Esophagus muscularis mucosa (tissue), 4 donors: ENCODE results near the gene UCK1. TPM values are rescaled to one million over a fixed set of nuclear protein-coding genes. Genes with fewer than 3 reads are reported as not detected.

ENCODE experiments used
- DNase-seq: peaks from one replicate; pipeline ENCODE4 v3.0.0-alpha.2; 2017; ENCODE audit errors: extremely low spot score
- H3K27ac ChIP-seq, 4 donors: fragments of 200-600 bp; sonication (generic); replicated peaks in 1 of 4; 1 replicate in 3 of 4; 2 replicates in 1 of 4; pipeline ENCODE4 v1.5.1; 2016 to 2019; ENCODE audit warnings: mild to moderate bottlenecking in 1 of 4
- H3K27me3 ChIP-seq, 4 donors: fragments of 200-600 bp; sonication (generic); one replicate each; pipeline versions ENCODE4 v1.5.1 to v1.6.0; 2016 to 2019
- H3K36me3 ChIP-seq, 4 donors: fragments of 200-600 bp; sonication (generic); one replicate each; pipeline ENCODE4 v1.5.1; 2016 to 2019
- H3K4me1 ChIP-seq, 4 donors: fragments of 200-600 bp; sonication (generic); one replicate each; pipeline ENCODE4 v1.5.1; 2016 to 2019
- H3K4me3 ChIP-seq, 4 donors: fragments of 200-600 bp; sonication (generic); 1 replicate in 2 of 4; 2 replicates in 2 of 4; pipeline ENCODE4 v1.5.1; 2016 to 2019; ENCODE audit warnings: mild to moderate bottlenecking in 4 of 4, moderate library complexity in 1 of 4
- H3K9me3 ChIP-seq, 4 donors: fragments of 200-600 bp; sonication (generic); 1 replicate in 3 of 4; 2 replicates in 1 of 4; pipeline ENCODE4 v1.5.1; 2016 to 2019
- EP300 ChIP-seq: sonication (generic); formaldehyde crosslinking; IDR thresholded peaks from one replicate; pipeline ENCODE4 v1.6.1; 2017; ENCODE audit warnings: antibody characterized with exemption
- POLR2A ChIP-seq: fragments of 450-650 bp; IDR thresholded peaks from one replicate; pipeline ENCODE4 v1.6.1; 2017; ENCODE audit warnings: antibody characterized with exemption, moderate library complexity, mild to moderate bottlenecking, low read depth
- POLR2AphosphoS5 ChIP-seq, 2 donors: sonication (generic); formaldehyde crosslinking; IDR thresholded peaks; one replicate each; pipeline ENCODE4 v1.6.1; 2017; ENCODE audit warnings: antibody characterized with exemption in 2 of 2
- WGBS: methylation state at CpG from one replicate; pipeline ENCODE4 v1.1.5; 2018; 5-methylcytosine and 5-hydroxymethylcytosine counted together
- intact Hi-C: fragments of 100-400 bp; cut with DNase I; formaldehyde crosslinking; loops from one replicate; pipeline ENCODE4 v1.15.1; 2023
- total RNA-seq, 4 donors: library from RNA; depleted of rRNA; stranded (reverse); fragments of >200 nt; gene quantifications; one replicate each; pipeline versions ENCODE4 v1.1.0 to v1.2.1, GENCODE V29; 2016
- TF ChIP-seq, protein P1 (sequence below), 3 experiments: fragments of 200-600 bp in 2 of 3; fragments of 450-650 bp in 1 of 3; sonication (generic) in 2 of 3; IDR thresholded peaks; one replicate each; pipeline ENCODE4 v1.5.1; 2017 to 2019; ENCODE audit warnings: antibody characterized with exemption in 3 of 3, mild to moderate bottlenecking in 2 of 3, moderate library complexity in 1 of 3

The UCK1 gene
- total RNA-seq, 4 donors from 2014 or later, result 47.3 to 63.9 (median 54.0) TPM

DNA sequence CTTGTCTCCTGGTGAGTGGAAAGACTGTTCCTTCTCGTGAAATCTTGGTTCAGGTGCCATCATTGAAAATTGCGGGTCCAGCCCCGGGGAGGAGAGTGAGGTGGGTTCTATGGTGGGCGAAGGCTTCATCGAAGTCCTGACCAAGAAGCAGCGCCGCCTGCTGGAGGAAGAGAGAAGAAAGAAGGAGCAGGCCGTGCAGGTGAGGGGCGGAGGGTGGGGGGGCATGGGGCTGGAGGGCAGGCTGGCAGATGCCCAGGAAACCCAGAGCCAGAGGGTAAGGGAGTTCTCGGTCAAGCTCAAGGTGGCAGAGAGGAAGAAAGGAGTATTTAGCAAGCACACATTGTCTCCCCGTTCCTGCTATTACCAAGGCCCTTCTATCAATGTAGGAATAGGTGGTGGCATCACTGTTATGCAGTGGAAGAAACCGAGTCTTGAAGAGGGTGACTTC, 52.6 kb downstream of the UCK1 start:
- DNase-seq, result no peak
- Histone ChIP-seq H3K36me3 (peaks cover 77 to 100% (median 98%) of the 10 kb centered on the region in 4 donors), H3K27me3 (no peaks in the 10 kb centered on the region), H3K4me3 (no peak overlapping the region), H3K27ac (peak overlapping the region in 1 of 4 donors; percentile 30), H3K9me3 (no peaks in the 10 kb centered on the region), H3K4me1 (peaks cover 29 to 37% (median 36%) of the 10 kb centered on the region in 4 donors)
- intact Hi-C loops, result loop anchor here (5.0 kb wide), 2 partner anchors 111 to 131 kb away; no protein-coding TSS in a partner anchor
- TF ChIP-seq EP300, result no peak
- no peak for TF ChIP-seq POLR2AphosphoS5 (IDR thresholded peaks at IDR 0.05)
- TF ChIP-seq POLR2A, result no peak
- TF ChIP-seq, protein P1, sequence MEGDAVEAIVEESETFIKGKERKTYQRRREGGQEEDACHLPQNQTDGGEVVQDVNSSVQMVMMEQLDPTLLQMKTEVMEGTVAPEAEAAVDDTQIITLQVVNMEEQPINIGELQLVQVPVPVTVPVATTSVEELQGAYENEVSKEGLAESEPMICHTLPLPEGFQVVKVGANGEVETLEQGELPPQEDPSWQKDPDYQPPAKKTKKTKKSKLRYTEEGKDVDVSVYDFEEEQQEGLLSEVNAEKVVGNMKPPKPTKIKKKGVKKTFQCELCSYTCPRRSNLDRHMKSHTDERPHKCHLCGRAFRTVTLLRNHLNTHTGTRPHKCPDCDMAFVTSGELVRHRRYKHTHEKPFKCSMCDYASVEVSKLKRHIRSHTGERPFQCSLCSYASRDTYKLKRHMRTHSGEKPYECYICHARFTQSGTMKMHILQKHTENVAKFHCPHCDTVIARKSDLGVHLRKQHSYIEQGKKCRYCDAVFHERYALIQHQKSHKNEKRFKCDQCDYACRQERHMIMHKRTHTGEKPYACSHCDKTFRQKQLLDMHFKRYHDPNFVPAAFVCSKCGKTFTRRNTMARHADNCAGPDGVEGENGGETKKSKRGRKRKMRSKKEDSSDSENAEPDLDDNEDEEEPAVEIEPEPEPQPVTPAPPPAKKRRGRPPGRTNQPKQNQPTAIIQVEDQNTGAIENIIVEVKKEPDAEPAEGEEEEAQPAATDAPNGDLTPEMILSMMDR (IDR thresholded peaks at IDR 0.05), result peak; percentile 18 to 69 (median 57)
- WGBS, result 53% methylated on average over 12 of the region's 12 CpGs

DNA sequence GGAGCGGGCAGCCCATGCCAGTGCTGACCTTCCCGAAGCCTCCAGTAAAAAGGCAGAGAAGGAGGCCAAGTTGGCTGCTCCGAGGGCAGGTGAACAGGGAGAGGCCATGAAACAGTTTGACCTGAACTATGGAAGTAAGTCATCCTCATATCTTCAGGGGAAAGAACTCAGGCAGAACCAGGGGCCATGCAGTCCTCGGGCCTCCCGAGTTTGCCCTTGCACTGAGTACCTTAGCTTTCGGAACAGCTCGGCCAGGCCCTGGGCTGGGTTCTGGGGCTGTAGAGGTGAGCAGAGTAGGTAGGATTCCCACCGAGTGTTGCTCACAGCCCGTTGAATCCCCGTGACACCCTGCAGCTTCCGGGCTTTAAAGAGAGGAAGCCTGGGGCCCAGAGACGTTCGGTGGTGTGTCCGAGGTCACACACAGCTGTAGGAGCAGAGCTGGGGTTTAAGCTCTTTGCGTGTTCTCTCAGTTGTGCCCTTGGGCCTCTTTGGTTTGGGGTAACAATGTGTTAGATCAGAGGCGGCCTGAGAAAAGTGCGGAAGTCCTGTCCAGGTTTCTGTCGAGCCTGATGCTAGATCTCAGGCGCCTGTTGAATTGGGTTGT, 53.1 kb downstream of the UCK1 start:
- DNase-seq, result no peak
- Histone ChIP-seq H3K9me3 (no peaks in the 10 kb centered on the region), H3K4me3 (no peak overlapping the region), H3K36me3 (peaks cover 82 to 100% (median 98%) of the 10 kb centered on the region in 4 donors), H3K27ac (peak overlapping the region in 1 of 4 donors; percentile 30), H3K27me3 (no peaks in the 10 kb centered on the region), H3K4me1 (peaks cover 24 to 36% (median 33%) of the 10 kb centered on the region in 4 donors)
- TF ChIP-seq POLR2A, result no peak
- TF ChIP-seq, protein P1 (IDR thresholded peaks at IDR 0.05), result no peak
- no peak for TF ChIP-seq EP300
- no peak for TF ChIP-seq POLR2AphosphoS5 (IDR thresholded peaks at IDR 0.05)
- 82% methylated on average over 19 of the region's 19 CpGs for WGBS
- intact Hi-C loops, result loop anchor here (5.0 kb wide), 2 partner anchors 111 to 131 kb away; no protein-coding TSS in a partner anchor

GRCh38 chr9:131477367-131477766, 53.7 kb downstream of the UCK1 start:
- WGBS, result 74% methylated on average over 11 of the region's 11 CpGs
- TF ChIP-seq, protein P1 (IDR thresholded peaks at IDR 0.05), result no peak
- TF ChIP-seq EP300 (no peak), POLR2AphosphoS5 (IDR thresholded peaks at IDR 0.05) (no peak), POLR2A (no peak)

GRCh38 chr9:131476777-131477345, 54.2 kb downstream of the UCK1 start:
- WGBS, result 95% methylated on average over 2 of the region's 18 CpGs
- no peak for DNase-seq
- no peak overlapping the region for H3K4me3 ChIP-seq
- intact Hi-C loops, result loop anchor here (5.0 kb wide), 2 partner anchors 110 to 130 kb away; no protein-coding TSS in a partner anchor
- H3K27ac ChIP-seq, result no peak overlapping the region
- no peaks in the 10 kb centered on the region for H3K9me3 ChIP-seq
- peaks cover 14 to 26% (median 22%) of the 10 kb centered on the region in 4 donors for H3K4me1 ChIP-seq
- H3K36me3 ChIP-seq, result peaks cover 83 to 100% (median 98%) of the 10 kb centered on the region in 4 donors
- no peaks in the 10 kb centered on the region for H3K27me3 ChIP-seq
- no peak for TF ChIP-seq POLR2AphosphoS5 (IDR thresholded peaks at IDR 0.05)
- TF ChIP-seq, protein P1 (IDR thresholded peaks at IDR 0.05), result no peak
- TF ChIP-seq EP300, result no peak
- no peak for TF ChIP-seq POLR2A

More at GRCh38 chr9:131477367-131477766, 53.7 kb downstream of the UCK1 start:
- H3K4me1 ChIP-seq, result peaks cover 19 to 31% (median 27%) of the 10 kb centered on the region in 4 donors
- H3K9me3 ChIP-seq, result no peaks in the 10 kb centered on the region
- no peak overlapping the region for H3K4me3 ChIP-seq
- H3K36me3 ChIP-seq, result peaks cover 83 to 100% (median 98%) of the 10 kb centered on the region in 4 donors
- H3K27ac ChIP-seq, result peak overlapping the region in 1 of 4 donors; percentile 30
- intact Hi-C loops, result loop anchor here (5.0 kb wide), 2 partner anchors 110 to 130 kb away; no protein-coding TSS in a partner anchor
- DNase-seq, result no peak
- H3K27me3 ChIP-seq, result no peaks in the 10 kb centered on the region
